SK-N-SH (cell line): ENCODE results near the gene LIMS2.

Experiments used
- CTCF ChIP-seq: fragments of 200-600 bp; sonication (generic); IDR thresholded peaks from 2 replicates; pipeline ENCODE4 v1.6.1; 2017; ENCODE audit warnings: antibody characterized with exemption, mild to moderate bottlenecking, moderate library complexity
- MEF2A ChIP-seq: IDR thresholded peaks from 2 replicates; pipeline ENCODE4 v1.4.0; 2012; ENCODE audit warnings: low read depth, borderline replicate concordance
- RFX5 ChIP-seq: IDR thresholded peaks from 2 replicates; pipeline ENCODE4 v1.6.1; 2012; ENCODE audit warnings: mild to moderate bottlenecking, improper control_type of control experiment, low read length
- TAF1 ChIP-seq: IDR thresholded peaks from 2 replicates; pipeline ENCODE4 v1.6.1; 2012; ENCODE audit warnings: low read depth, mild to moderate bottlenecking, low read length, moderate library complexity, borderline replicate concordance
- ZBTB33 ChIP-seq: IDR thresholded peaks from 2 replicates; pipeline ENCODE4 v1.4.0; 2012; ENCODE audit warnings: low read depth, borderline replicate concordance

- TF ChIP-seq TAF1 (no peak), MEF2A (no peak), ZBTB33 (no peak), RFX5 (peak; percentile 53), CTCF (no peak)
Observed at GRCh38 chr2:127651971-127652550, 23.3 kb downstream of the LIMS2 start.
